ENCODE data around the gene CXorf65. TPM values are rescaled to one million over a fixed set of nuclear protein-coding genes. Genes with fewer than 3 reads are reported as not detected.
A peak's percentile ranks its signal among the peaks of the same experiment; 100 is the strongest.

The CXorf65 gene
- 17.1 and 21.2 TPM in 2 replicates for total RNA-seq

- Mint-ChIP-seq H3K4me3 (peak within 1 kb of the TSS; percentile 99), H3K36me3 (ENCODE audit: low read depth) (peaks cover 68% of the 10 kb centered on the region), H3K27ac (peak within 1 kb of the TSS; percentile 87), H3K27me3 (ENCODE audit: insufficient read depth) (no peaks in the 10 kb centered on the region), H3K4me1 (ENCODE audit: low read depth) (peaks cover 64% of the 10 kb centered on the region), H3K9me3 (no peaks in the 10 kb centered on the region)
- no peak for DNase-seq (ENCODE audit: low spot score)
- intact Hi-C loops (cut with micrococcal nuclease): no loop called here
Observed at GRCh38 chrX:71106427-71106826, at the start of gene CXorf65. CXorf65 (minus strand) TSS chrX:71106740; CDS start chrX:71106556, 184 bp downstream.

GRCh38 chrX:71154641-71155040 lies 48.1 kb upstream of the CXorf65 start:
- H3K4me1 Mint-ChIP-seq (ENCODE audit: low read depth): no peaks in the 10 kb centered on the region
- H3K36me3 Mint-ChIP-seq (ENCODE audit: low read depth): peaks cover 9% of the 10 kb centered on the region
- intact Hi-C loops (cut with micrococcal nuclease): no loop called here
- no peak overlapping the region for H3K27ac Mint-ChIP-seq
- no peaks in the 10 kb centered on the region for H3K9me3 Mint-ChIP-seq
- H3K4me3 Mint-ChIP-seq: no peak overlapping the region
- H3K27me3 Mint-ChIP-seq (ENCODE audit: insufficient read depth): no peaks in the 10 kb centered on the region
- no peak for DNase-seq (ENCODE audit: low spot score)

DNA sequence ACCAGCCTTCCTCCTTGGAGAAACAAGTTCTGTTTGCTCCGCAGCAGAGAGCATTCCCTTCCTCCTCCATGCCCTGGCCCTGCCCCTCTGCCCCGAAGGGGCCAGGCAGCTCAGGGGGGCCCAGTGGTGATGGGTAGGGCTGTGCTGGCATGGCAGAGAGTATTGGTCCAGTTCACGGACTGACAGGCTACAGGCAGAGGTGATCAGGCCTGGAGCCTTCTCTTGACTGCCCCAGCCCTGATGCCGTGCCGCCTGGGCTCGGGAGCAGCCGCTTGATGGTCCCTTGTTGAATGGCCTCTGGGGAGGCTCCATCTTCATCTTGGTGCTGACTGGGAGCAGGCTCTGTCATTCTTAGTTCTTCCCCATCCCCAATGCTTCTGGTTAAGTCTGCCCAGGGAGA lies 47.7 kb upstream of the CXorf65 start:
- Mint-ChIP-seq H3K27me3 (ENCODE audit: insufficient read depth) (no peaks in the 10 kb centered on the region), H3K4me3 (no peak overlapping the region)

GRCh38 chrX:71151366-71151765 lies 44.8 kb upstream of the CXorf65 start:
- intact Hi-C loops (cut with micrococcal nuclease): no loop called here
- no peak for DNase-seq (ENCODE audit: low spot score)
- Mint-ChIP-seq H3K4me3 (no peak overlapping the region), H3K9me3 (no peaks in the 10 kb centered on the region), H3K4me1 (ENCODE audit: low read depth) (peaks cover 3% of the 10 kb centered on the region), H3K27ac (peak overlapping the region; percentile 12), H3K27me3 (ENCODE audit: insufficient read depth) (no peaks in the 10 kb centered on the region), H3K36me3 (ENCODE audit: low read depth) (peaks cover 6% of the 10 kb centered on the region)

More for the DNA sequence above, 47.7 kb upstream of the CXorf65 start:
- intact Hi-C loops (cut with micrococcal nuclease): no loop called here
- Mint-ChIP-seq H3K36me3 (ENCODE audit: low read depth) (peaks cover 9% of the 10 kb centered on the region), H3K9me3 (no peaks in the 10 kb centered on the region), H3K4me1 (ENCODE audit: low read depth) (no peaks in the 10 kb centered on the region), H3K27ac (no peak overlapping the region)
- no peak for DNase-seq (ENCODE audit: low spot score)

GRCh38 chrX:71148278-71148663 lies 41.7 kb upstream of the CXorf65 start:
- no peaks in the 10 kb centered on the region for H3K27me3 Mint-ChIP-seq (ENCODE audit: insufficient read depth)
- H3K4me3 Mint-ChIP-seq: no peak overlapping the region
- DNase-seq (ENCODE audit: low spot score): no peak
- peaks cover 6% of the 10 kb centered on the region for H3K4me1 Mint-ChIP-seq (ENCODE audit: low read depth)
- no peak overlapping the region for H3K27ac Mint-ChIP-seq
- peaks cover 3% of the 10 kb centered on the region for H3K36me3 Mint-ChIP-seq (ENCODE audit: low read depth)
- intact Hi-C loops (cut with micrococcal nuclease): no loop called here
- H3K9me3 Mint-ChIP-seq: no peaks in the 10 kb centered on the region

DNA sequence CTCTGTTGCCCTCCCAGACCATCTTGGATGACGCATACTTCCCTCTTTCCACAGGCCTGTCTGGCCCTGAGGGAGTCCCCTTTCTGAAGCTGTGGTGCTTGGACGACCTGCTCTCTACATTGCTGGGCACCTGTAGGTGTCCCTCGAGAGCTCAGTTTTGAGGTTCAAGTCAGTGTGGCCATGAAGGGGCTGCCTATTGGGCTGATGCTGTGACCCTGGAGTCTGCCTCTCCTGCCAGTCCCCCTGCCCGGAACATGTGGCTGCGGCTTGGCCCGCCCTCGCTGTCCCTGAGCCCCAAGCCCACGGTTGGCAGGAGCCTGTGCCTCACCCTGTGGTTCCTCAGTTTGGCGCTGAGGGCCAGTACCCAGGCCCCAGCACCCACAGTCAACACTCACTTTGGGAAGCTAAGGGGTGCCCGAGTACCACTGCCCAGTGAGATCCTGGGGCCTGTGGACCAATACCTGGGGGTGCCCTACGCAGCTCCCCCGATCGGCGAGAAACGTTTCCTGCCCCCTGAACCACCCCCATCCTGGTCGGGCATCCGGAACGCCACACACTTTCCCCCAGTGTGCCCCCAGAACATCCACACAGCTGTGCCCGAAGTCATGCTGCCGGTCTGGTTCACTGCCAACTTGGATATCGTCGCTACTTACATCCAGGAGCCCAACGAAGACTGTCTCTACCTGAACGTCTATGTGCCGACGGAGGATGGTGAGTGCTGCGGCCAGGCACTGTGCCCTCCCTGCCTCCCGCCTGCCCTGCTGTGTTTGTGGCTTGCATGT lies 41.1 kb upstream of the CXorf65 start:
- no peaks in the 10 kb centered on the region for H3K27me3 Mint-ChIP-seq (ENCODE audit: insufficient read depth)
- no peak overlapping the region for H3K27ac Mint-ChIP-seq
- DNase-seq (ENCODE audit: low spot score): no peak
- H3K4me1 Mint-ChIP-seq (ENCODE audit: low read depth): peaks cover 6% of the 10 kb centered on the region
- intact Hi-C loops (cut with micrococcal nuclease): no loop called here
- H3K9me3 Mint-ChIP-seq: no peaks in the 10 kb centered on the region
- H3K4me3 Mint-ChIP-seq: no peak overlapping the region
- H3K36me3 Mint-ChIP-seq (ENCODE audit: low read depth): peaks cover 3% of the 10 kb centered on the region

- Mint-ChIP-seq H3K9me3 (no peaks in the 10 kb centered on the region), H3K4me1 (ENCODE audit: low read depth) (peaks cover 6% of the 10 kb centered on the region), H3K27ac (no peak within 1 kb of the TSS), H3K27me3 (ENCODE audit: insufficient read depth) (no peaks in the 10 kb centered on the region), H3K36me3 (ENCODE audit: low read depth) (peaks cover 7% of the 10 kb centered on the region), H3K4me3 (no peak within 1 kb of the TSS)
- no peak for DNase-seq (ENCODE audit: low spot score)
- intact Hi-C loops (cut with micrococcal nuclease): loop anchor here (5.0 kb wide), 1 partner anchor 33 kb away; no protein-coding TSS in a partner anchor
Observed at GRCh38 chrX:71144651-71145050, 38.1 kb upstream of the CXorf65 start, which contains the start of gene NLGN3. NLGN3 (plus strand) TSS chrX:71144841; CDS start chrX:71147750, 2,909 bp downstream.

GRCh38 chrX:71143508-71143907 lies 37.0 kb upstream of the CXorf65 start:
- intact Hi-C loops (cut with micrococcal nuclease): loop anchor here (5.0 kb wide), 1 partner anchor 34 kb away; no protein-coding TSS in a partner anchor
- peaks cover 14% of the 10 kb centered on the region for H3K4me1 Mint-ChIP-seq (ENCODE audit: low read depth)
- no peaks in the 10 kb centered on the region for H3K27me3 Mint-ChIP-seq (ENCODE audit: insufficient read depth)
- H3K27ac Mint-ChIP-seq: no peak overlapping the region
- peaks cover 14% of the 10 kb centered on the region for H3K36me3 Mint-ChIP-seq (ENCODE audit: low read depth)
- DNase-seq (ENCODE audit: low spot score): no peak
- no peak overlapping the region for H3K4me3 Mint-ChIP-seq
- no peaks in the 10 kb centered on the region for H3K9me3 Mint-ChIP-seq

GRCh38 chrX:71140440-71140839 lies 33.9 kb upstream of the CXorf65 start:
- Mint-ChIP-seq H3K4me3 (no peak overlapping the region), H3K27ac (no peak overlapping the region), H3K36me3 (ENCODE audit: low read depth) (peaks cover 35% of the 10 kb centered on the region), H3K9me3 (no peaks in the 10 kb centered on the region), H3K27me3 (ENCODE audit: insufficient read depth) (no peaks in the 10 kb centered on the region), H3K4me1 (ENCODE audit: low read depth) (peaks cover 7% of the 10 kb centered on the region)
- DNase-seq (ENCODE audit: low spot score): no peak
- intact Hi-C loops (cut with micrococcal nuclease): loop anchor here (5.0 kb wide), 1 partner anchor 37 kb away; no protein-coding TSS in a partner anchor

DNA sequence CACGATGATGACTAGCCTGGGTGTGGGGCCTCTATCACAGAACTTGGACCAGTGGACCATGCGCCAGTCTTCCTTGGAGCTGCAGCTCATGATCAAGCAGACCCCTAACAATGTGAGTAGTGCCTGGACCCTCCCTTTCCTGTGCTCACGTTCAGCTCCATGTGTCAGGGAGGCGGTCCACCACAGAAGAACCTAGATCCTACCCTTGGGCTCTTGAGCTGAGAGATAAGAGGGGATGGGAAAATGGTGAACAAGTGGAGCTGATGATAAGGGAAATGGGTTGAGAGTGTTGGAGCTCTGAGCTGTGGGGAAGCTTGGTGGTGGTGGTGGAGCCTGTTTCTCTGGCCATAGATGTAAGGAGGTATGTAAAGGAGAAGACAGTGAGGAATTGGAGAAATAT lies 25.0 kb upstream of the CXorf65 start:
- H3K27me3 Mint-ChIP-seq (ENCODE audit: insufficient read depth): peaks cover 1% of the 10 kb centered on the region
- intact Hi-C loops (cut with micrococcal nuclease): no loop called here
- DNase-seq (ENCODE audit: low spot score): no peak
- H3K4me3 Mint-ChIP-seq: no peak overlapping the region
- H3K36me3 Mint-ChIP-seq (ENCODE audit: low read depth): peaks cover 59% of the 10 kb centered on the region
- no peaks in the 10 kb centered on the region for H3K9me3 Mint-ChIP-seq
- H3K4me1 Mint-ChIP-seq (ENCODE audit: low read depth): peaks cover 19% of the 10 kb centered on the region
- H3K27ac Mint-ChIP-seq: no peak overlapping the region

- Mint-ChIP-seq H3K27me3 (ENCODE audit: insufficient read depth) (peaks cover 1% of the 10 kb centered on the region), H3K4me3 (peak overlapping the region; percentile 46), H3K27ac (peak overlapping the region; percentile 63), H3K9me3 (no peaks in the 10 kb centered on the region), H3K4me1 (ENCODE audit: low read depth) (peaks cover 19% of the 10 kb centered on the region), H3K36me3 (ENCODE audit: low read depth) (peaks cover 57% of the 10 kb centered on the region)
- intact Hi-C loops (cut with micrococcal nuclease): loop anchor here (1.0 kb wide), 6 partner anchors 11 to 159 kb away; partner anchors contain the start of genes IL2RG, MED12 and SNX12
- DNase-seq (ENCODE audit: low spot score): peak; percentile 61
Observed at GRCh38 chrX:71128915-71129765, 22.6 kb upstream of the CXorf65 start.

- H3K4me1 Mint-ChIP-seq (ENCODE audit: low read depth): peaks cover 19% of the 10 kb centered on the region
- H3K27me3 Mint-ChIP-seq (ENCODE audit: insufficient read depth): peaks cover 1% of the 10 kb centered on the region
- no peak overlapping the region for H3K4me3 Mint-ChIP-seq
- no peak for DNase-seq (ENCODE audit: low spot score)
- H3K9me3 Mint-ChIP-seq: no peaks in the 10 kb centered on the region
- peak overlapping the region; percentile 40 for H3K27ac Mint-ChIP-seq
- intact Hi-C loops (cut with micrococcal nuclease): no loop called here
- H3K36me3 Mint-ChIP-seq (ENCODE audit: low read depth): peaks cover 61% of the 10 kb centered on the region
Observed at GRCh38 chrX:71128166-71128833, 21.8 kb upstream of the CXorf65 start.
